GM10266 (cell line): ENCODE data around the gene PHYHD1.

ENCODE experiments used
- DNase-seq: peaks from one replicate; pipeline ENCODE4 v3.0.0; 2012; ENCODE audit errors: extremely low spot score
- CTCF ChIP-seq: IDR thresholded peaks from 2 replicates; pipeline ENCODE4 v1.5.1; 2012; ENCODE audit warnings: mild to moderate bottlenecking, low read depth; ENCODE audit not compliant: control insufficient read depth, insufficient read depth; ENCODE audit errors: missing control alignments

PHYHD1 gene

GRCh38 chr9:128894764-128895163, 26.0 kb upstream of the PHYHD1 start:
- DNase-seq = no peak
- no peak for TF ChIP-seq CTCF

GRCh38 chr9:128895556-128895955, 25.2 kb upstream of the PHYHD1 start:
- no peak for DNase-seq
- TF ChIP-seq CTCF = no peak

- no peak for TF ChIP-seq CTCF
- no peak for DNase-seq
These were observed 22.4 kb upstream of the PHYHD1 start for GRCh38 chr9:128898382-128898781.

- no peak for TF ChIP-seq CTCF
These were observed 21.8 kb upstream of the PHYHD1 start for GRCh38 chr9:128898845-128899565.

GRCh38 chr9:128899566-128900322, 21.0 kb upstream of the PHYHD1 start:
- no peak for TF ChIP-seq CTCF
- DNase-seq = no peak

More at GRCh38 chr9:128898845-128899565, 21.8 kb upstream of the PHYHD1 start:
- no peak for DNase-seq

GRCh38 chr9:128901379-128901778, 19.4 kb upstream of the PHYHD1 start:
- TF ChIP-seq CTCF = no peak
- no peak for DNase-seq

GRCh38 chr9:128901822-128902221, 19.0 kb upstream of the PHYHD1 start:
- TF ChIP-seq CTCF = no peak
- no peak for DNase-seq
